ENCODE data around the gene ZNF526.

ZNF526 gene

DNA sequence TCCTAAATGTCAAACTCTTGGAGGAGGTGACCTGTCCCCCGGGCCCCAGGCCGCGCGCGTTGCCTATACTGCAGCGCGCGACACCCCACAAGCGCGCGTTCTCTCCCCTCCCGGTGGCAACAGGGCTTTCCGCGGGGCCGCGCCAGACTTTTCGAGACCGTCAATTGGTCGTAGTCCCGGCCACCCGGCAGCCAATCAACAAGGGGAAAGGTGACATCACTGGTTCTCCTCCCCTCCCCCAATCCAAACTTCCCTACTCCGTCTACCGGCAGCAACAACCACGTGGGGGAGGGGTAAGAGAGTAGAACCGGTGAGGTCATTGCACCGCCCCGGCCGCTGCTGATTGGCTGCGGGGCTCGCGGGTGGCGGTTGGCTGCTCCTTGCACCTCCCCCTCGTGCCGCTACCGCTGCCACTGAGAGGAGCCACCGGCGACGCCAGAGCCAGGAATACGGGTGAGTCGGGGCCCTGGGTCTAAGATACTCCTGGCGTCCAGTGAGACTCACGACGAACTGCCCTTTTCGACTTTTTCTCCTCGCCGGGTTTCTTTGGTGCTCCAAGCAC lies 48.1 kb downstream of the ZNF526 start:
- peak; percentile 100 for DNase-seq

DNA sequence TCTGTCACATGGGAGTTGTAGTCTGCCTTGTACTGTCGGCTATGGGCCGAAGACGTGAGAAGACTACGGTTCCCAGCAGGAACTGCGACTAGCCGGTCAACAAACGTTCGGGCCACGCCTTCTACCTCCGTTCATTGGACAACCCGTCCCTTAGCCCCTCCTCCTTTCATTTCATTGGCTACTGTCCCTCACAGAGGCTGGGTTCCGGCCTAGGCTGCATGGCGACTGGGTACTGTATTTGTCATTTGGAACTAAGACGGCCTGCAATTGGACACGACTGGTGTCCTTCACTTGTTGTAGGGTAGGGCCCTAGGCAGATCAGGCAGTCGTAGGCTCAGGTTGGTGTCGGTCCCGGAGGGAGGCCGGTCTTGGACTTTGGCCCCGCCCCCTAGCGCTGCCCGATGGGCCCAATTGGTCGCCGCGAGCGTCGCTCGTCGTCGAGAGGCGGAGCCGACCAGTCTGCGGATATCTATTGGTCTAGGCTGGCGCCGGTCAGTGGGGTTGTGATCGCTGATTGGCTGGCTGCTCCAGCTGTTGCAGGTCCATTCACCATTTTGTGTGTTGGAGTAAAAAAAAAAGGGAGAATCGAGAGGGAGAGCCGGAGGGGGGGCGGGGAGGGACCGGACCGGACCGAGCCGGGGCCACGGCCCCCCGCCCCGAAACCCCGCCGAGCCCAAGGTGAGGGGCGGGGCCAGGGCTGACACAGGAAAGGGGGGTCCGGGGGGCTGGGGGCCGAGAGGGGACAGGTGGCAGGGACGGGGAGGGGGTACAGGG lies 48.8 kb downstream of the ZNF526 start, which contains the start of gene CIC:
TSS of gene CIC (plus strand) at position 549 of the 774 bp plus-strand sequence. CDS start 2,532 bp downstream, outside the sequence.
- peak; percentile 100 for DNase-seq

DNA sequence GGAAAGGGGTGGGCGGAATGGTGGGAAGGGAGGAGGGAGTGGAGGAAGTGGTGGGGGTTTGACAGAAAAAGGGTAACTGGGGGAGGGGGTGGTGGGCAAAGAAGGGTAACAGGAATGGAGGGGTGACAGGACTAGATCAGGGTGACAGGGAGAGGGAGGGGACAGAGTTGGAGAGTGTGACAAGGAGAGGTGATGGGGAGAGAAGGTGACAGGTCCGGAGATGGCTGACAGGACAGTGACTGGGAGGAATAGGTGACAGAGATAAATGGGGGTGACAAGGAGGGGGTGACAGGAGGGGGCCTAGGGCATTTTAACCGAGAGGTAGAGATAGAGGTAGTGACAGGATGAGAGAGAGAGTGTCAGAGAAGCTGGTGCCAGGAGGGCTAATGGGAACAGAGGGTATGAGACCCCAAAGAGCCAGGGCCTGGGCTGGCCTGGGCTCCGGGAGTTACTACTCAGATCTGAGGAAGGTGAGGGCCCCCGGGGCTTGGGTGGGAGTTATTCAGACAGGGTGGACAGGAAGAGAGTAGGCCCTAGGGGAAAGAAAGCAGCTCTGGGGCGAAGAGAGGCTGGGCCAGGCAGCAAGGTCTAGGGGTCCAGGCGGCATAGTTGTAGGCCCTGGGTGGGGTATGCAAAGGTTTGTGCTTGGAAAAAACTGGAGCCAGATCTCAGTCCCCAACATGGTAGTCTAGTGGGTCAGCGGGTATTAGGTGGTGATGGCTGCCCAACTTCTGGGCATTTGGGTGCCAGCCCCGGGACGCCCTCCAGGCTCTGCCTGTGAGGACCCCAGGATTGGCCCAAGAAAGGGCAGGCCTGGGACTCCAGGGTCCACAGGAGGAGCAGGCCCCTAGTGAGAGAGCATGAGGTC lies 49.6 kb downstream of the ZNF526 start:
- DNase-seq: no peak

DNA sequence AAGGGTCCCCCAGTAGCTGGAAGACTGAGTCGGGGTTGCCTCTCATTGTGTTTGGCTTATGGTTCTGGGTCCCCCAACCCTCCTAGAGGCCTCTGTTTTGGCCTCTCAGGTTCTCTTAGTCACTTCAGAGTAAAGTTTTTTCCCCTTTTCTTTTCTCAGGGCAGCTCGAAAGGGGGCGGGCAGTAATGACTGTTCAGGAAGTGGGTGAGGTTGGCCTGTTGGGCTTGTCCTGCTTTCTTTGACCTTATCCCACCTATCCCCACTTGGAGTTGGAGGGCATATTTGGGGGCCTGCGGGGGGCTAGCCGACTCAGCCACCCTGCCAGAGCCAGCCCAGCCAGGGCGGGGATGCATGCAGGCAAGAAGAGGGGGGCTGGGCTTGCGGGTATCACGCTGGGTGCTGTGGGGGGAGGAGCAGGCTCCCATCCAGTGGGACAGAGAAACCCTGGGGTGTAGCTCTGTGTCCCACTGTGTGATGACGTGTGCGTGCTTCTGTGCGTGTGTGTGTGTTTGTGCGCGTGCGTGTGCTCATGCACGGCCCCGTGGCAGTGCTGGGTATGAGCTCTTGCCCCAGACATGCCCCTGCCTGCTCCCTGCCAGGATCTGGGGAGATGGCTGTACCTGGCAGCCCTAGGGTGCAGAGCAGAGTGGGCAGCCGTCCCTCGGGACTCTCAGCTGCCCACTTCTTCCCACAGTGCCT lies 50.4 kb downstream of the ZNF526 start:
- peak; percentile 66 for DNase-seq

DNA sequence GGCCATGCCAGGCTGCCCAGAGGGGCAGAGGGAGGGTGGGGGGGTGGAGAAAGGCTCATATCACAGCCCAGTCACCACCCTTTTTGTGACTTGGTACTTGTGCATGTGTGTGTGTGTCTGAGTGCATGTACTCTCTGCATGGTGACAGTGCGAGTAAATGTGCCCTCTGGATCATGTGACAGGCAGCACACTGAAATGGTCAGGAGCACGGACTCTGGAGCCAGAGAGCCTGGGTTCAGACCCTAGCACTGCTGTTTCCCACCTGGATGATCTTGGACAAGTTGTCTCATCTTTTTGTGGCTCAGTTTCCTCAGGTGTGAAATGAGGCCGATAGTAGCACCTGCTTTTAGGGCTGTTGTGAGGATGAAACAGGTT lies 50.9 kb downstream of the ZNF526 start:
- DNase-seq: no peak

DNA sequence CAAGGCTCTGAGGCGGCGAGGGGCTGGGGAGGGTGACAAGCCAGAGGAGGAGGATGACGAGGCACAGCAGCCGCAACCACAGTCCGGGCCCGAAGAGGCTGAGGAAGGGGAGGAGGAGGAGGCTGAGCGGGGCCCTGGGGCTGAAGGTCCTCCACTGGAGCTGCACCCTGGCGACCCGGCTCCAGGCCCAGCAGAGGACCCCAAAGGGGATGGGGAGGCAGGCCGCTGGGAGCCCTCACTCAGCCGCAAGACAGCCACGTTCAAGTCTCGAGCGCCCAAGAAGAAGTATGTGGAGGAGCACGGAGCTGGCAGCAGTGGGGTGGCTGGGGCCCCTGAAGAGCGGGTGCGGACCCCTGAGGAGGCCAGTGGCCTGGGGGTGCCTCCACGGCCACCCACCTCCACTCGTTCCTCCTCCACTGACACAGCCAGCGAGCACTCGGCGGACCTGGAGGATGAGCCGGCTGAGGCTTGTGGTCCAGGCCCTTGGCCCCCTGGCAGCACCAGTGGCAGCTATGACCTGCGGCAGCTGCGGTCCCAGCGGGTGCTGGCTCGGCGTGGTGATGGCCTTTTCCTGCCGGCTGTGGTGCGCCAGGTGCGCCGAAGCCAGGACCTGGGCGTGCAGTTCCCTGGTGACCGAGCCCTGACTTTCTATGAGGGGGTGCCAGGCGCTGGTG lies 51.9 kb downstream of the ZNF526 start:
- no peak for DNase-seq

DNA sequence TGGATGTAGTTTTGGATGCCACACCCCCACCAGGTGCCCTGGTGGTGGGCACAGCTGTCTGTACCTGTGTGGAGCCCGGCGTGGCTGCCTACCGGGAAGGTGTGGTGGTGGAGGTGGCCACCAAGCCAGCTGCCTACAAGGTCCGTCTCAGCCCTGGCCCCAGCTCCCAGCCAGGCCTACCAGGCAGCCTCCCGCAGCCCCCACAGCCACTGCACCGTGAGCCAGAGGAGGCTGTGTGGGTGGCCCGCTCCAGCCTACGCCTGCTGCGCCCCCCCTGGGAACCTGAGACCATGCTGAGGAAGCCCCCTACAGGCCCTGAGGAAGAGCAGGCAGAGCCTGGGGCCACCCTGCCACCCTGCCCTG lies 52.4 kb downstream of the ZNF526 start:
- no peak for DNase-seq

DNA sequence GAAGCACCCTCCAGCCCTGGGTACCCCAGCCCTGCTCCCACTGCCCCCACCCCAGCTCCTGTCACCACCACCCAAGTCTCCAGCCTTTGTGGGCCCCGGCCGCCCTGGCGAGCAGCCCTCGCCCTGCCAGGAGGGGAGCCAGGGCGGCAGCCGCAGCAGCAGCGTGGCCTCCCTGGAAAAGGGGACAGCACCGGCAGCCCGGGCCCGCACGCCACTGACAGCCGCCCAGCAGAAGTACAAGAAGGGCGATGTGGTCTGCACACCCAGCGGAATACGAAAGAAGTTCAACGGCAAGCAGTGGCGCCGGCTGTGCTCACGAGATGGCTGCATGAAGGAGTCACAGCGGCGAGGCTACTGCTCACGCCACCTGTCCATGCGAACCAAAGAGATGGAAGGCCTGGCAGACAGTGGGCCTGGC lies 52.9 kb downstream of the ZNF526 start:
- DNase-seq: no peak

DNA sequence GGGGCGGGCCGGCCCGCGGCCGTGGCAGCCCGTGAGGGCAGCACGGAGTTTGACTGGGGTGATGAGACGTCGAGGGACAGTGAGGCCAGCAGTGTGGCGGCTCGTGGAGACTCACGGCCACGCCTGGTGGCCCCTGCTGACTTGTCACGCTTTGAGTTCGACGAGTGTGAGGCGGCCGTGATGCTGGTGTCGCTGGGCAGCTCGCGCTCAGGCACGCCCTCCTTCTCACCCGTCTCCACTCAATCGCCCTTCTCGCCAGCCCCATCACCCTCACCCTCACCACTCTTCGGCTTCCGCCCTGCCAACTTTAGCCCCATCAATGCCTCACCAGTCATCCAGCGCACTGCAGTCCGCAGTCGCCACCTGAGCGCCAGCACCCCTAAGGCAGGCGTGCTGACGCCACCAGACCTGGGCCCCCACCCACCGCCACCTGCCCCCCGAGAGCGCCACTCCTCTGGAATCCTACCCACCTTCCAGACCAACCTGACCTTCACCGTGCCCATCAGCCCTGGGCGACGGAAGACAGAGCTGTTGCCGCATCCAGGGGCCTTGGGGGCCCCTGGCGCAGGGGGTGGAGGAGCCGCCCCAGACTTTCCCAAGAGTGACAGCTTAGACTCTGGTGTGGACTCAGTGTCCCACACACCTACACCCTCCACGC lies 53.4 kb downstream of the ZNF526 start:
- no peak for DNase-seq

DNA sequence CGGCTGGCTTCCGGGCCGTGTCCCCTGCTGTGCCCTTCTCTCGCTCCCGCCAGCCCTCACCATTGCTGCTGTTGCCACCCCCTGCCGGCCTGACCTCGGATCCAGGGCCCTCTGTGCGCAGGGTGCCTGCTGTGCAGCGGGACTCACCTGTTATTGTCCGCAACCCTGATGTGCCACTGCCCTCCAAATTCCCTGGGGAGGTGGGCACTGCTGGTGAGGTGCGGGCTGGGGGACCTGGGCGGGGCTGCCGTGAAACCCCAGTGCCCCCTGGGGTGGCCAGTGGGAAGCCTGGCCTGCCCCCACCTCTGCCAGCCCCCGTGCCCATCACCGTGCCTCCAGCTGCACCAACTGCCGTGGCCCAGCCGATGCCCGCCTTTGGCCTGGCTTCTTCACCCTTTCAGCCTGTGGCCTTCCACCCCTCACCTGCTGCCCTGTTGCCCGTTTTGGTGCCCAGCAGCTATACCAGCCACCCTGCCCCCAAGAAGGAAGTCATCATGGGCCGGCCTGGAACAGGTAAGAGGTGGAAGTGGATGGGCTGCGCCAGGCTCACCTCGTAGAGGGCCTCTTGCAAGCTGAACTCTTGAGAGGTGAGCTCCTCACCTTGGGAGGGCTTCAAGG lies 54.1 kb downstream of the ZNF526 start:
- DNase-seq: no peak

DNA sequence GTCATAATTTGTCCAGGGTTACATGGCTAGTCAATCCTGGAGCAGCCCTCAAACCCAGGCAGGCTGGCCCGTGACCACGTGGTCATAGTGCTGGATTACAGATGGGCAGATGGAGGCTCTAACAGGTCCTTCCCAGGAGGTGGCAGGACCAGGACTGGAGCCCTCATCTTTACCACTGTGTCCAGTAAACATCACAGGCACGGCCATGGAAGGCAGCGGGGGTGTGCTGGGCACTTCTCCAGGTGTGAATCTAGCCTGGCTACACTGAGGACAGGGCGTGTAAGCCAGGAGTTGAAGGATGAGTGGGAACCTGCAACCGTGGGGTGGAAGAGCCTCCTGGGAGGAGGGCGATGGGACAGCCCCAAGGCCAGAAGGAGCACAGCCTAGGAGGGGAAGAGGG lies 55.0 kb downstream of the ZNF526 start:
- no peak for DNase-seq

DNA sequence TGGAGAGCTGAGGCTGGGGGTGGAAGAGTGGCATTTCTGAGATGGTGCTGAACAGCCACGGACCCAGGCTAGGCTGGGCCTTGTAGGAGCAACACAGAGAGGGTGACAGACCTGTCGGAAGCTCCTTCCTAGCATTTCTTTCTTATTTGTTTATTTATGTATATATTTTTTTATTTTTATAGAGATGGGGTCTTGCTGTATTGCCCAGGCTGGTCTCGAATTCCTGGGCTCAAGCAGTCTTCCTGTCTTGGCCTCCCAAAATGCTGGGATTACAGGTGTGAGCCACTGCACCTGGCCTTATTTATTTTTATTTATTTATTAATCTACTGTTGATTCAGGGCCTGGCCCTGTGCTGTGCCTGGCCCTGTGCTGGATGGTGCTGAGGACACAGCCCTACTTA lies 55.4 kb downstream of the ZNF526 start:
- DNase-seq: no peak

DNA sequence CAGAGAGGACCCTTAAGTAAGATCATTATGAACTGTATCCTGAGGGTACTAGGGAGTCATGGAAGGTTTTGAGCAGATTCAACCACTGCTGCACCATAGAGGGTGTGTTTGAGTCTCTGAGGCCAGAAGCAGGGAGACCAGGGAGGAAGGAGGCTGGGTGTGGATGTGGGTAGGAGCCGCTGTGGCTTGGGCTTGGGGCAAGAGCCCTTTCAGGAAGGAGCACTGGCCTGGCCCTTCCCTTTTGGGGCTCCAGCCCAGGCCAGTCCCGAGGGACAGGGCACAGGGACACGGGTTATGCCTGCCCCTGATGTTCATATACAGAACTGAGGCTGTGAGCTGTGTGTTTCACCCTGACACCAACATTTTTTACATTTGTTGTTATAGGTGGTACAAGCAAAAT lies 56.2 kb downstream of the ZNF526 start:
- DNase-seq: no peak

DNA sequence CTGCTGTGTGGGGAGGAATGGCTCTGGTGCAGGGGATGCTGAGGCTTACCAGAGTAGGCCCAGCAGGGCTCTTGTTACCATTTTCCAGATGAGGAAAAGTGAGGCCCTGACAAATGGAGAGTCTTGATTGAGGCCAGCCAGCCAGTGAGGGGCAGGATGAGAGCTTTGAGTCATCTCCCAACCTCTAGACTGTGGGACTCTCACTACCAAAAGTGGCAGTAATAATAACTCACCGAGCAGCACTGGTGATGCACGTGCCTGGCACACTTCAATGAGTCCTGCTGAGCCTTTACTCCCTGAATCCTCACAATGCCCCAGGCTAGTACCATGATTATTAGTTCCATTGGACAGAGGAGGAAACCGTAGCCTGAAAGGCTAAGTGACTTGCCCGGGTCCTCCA lies 56.7 kb downstream of the ZNF526 start:
- no peak for DNase-seq

Data from fibroblast of skin of right quadriceps (primary cell).